ENCODE data around the gene SYNJ2BP. TPM values are rescaled to one million over a fixed set of nuclear protein-coding genes. Genes with fewer than 3 reads are reported as not detected.
"Not testable (repeated sequence)": the region's sequence is repeated elsewhere in the genome, so short reads cannot be mapped to it uniquely, and the experiment has no call there.

Gene SYNJ2BP, protein sequence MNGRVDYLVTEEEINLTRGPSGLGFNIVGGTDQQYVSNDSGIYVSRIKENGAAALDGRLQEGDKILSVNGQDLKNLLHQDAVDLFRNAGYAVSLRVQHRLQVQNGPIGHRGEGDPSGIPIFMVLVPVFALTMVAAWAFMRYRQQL
- total RNA-seq (2014; rRNA removed; shearing (Covaris generic); ENCODE audit: low replicate concordance) = 8.0 and 22.4 TPM in 2 replicates

DNA sequence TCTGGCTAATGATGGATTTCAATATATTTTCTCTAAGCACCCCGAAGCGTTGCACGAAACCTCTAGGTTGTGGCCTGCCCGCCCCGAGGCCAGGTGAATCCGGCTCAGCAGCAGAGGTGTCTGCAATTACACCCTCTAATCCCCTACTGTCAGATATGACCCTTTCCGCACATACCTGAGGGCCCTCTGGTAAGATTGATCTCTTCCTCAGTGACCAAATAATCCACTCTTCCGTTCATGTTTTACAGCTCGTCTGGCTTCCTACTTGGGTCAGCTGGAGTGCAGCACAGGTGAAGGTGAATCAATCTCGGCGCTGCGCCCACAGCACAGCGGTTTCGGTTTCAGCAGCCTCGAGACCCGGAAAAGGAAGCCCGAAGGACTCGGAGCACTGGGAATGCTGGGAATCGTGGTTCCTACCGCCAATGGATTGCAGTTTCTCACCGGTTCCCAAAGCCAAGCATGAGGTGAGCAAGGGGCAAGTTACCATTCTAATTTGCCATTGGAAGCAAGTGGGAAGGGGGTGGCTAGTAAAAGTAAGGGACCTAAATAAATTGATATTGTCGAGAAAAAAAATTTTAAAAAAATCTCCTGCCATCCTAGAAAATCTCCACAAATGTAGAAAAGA lies at the start of gene SYNJ2BP:
TSS of gene SYNJ2BP (minus strand) at position 366 of the 625 bp plus-strand sequence. CDS start at position 239, 127 bp downstream.
- in situ Hi-C loops (cut with HindIII; ENCODE audit: low pct_unique_long_range_greater_than_20kb, low sequenced_read_pairs) = no loop called here

DNA sequence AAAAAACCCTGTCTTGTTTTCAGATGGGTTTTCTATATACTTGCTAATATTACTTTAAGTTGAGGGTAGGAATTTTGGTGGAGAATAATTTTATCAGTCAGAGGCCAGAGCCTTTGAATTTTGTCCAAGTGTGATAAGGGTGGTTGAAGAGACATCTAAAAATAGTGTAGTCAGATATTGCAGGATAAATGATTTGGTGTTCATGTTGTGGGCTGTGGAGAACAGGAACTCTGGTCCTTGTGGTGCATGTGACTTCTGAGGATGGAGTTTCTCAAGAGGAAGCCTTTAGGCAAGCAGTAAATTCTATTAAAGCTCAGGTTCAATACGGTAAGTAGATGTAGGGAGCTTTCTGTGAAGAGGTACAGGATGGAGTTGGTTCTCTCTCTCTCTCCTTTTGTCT lies 37.8 kb upstream of the SYNJ2BP start:
- no peak for DNase-seq (ENCODE audit: low read depth)
- in situ Hi-C loops (cut with HindIII; ENCODE audit: low pct_unique_long_range_greater_than_20kb, low sequenced_read_pairs) = no loop called here

More for the DNA sequence above, at the start of gene SYNJ2BP:
- peak; percentile 61 for DNase-seq (ENCODE audit: low read depth)

DNA sequence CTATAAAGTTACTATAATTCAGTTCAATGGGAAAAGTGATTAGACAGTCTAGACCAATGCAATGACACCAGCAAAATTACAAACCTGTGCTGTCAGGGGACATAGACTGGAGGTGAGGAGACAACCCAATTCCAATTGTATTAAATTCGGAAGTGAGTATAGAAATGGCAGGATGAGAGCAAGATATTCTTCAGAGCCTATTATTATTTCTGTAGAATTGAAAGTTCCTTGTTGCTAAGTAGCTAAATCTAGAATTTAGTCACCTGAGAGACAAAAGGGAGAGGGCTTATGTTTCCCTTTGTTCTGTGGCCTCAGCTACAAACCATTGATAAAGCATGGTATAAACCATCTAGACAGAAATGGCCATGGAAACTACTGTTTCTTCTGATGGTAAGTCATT lies 35.0 kb upstream of the SYNJ2BP start, which contains the start of gene ADAM21:
TSS of gene ADAM21 (plus strand) at position 301 of the 400 bp plus-strand sequence. CDS start 5,326 bp downstream, outside the sequence.
- in situ Hi-C loops (cut with HindIII; ENCODE audit: low pct_unique_long_range_greater_than_20kb, low sequenced_read_pairs) = no loop called here
- no peak for DNase-seq (ENCODE audit: low read depth)

DNA sequence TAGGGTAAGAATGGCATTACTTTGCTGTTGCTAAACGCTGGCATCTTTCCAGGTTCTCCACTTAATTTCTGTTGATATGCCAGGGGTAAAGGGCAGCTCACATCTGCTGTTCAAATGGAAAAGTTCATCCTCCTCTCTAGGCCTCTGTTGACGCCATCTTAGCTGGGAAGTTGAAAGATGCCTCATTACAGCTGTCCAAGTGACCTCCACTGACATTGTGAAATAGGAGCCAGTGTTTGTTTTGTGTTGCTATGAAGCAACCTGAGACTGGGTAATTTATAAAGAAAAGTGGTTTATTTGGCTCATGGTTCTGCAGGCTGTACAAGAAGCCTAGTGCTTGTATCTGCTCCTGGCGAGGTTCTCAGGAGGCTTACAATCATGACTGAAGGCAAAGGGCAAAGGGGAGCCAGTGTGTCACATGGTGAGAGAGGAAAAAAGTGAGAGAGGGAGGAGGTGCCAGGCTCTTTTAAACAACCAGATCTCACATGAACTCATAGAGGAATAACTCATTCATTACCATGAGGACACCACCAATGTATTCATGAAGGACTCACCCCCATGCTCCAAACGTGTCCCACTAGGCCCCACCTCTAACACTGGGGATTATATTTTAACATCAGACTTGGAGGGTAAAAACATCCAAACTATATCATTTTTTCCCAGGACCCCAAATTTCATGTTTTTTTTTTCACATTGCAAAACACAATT lies 31.9 kb upstream of the SYNJ2BP start:
- DNase-seq (ENCODE audit: low read depth) = no peak
- in situ Hi-C loops (cut with HindIII; ENCODE audit: low pct_unique_long_range_greater_than_20kb, low sequenced_read_pairs) = no loop called here

DNA sequence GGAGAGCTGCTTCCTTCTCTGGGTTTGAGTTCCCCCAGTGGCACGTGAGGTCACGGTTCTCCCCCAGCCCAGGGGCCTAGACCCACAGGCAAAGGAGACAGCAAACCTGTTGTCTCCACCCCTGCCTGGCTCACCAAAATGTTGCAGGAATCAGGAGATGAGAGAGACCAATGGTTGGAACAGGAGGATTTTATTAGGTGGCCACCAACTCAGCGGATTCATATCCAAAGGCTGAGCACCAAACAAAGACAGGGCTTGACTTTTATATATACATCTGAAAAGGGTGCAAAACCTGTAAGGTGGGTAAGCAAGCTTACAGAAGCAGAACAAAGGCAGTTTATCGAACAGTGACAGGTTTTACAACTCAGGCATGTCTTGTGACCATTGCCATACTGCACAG lies 25.9 kb upstream of the SYNJ2BP start:
- in situ Hi-C loops (cut with HindIII; ENCODE audit: low pct_unique_long_range_greater_than_20kb, low sequenced_read_pairs) = no loop called here
- DNase-seq (ENCODE audit: low read depth) = no peak

DNA sequence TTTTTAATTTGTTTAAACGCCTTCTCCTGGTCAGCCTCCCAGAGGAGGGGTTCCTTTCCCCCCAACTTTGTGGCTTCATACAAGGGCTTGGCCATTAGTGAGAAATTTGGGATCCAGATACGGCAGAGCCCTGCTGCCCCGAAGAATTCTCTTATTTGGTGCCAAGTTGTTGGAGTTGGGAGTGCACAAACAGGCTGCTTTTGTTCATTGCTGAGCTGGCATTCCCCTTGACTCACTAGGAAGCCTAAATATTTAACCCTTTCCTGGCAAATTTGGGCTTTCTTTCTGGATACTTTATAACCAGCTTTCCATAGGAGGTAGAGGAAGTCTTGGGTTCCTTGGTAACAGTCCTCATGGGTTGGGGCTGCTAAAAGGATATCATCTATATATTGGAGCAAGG lies 24.8 kb upstream of the SYNJ2BP start:
- DNase-seq (ENCODE audit: low read depth) = no peak
- in situ Hi-C loops (cut with HindIII; ENCODE audit: low pct_unique_long_range_greater_than_20kb, low sequenced_read_pairs) = no loop called here

DNA sequence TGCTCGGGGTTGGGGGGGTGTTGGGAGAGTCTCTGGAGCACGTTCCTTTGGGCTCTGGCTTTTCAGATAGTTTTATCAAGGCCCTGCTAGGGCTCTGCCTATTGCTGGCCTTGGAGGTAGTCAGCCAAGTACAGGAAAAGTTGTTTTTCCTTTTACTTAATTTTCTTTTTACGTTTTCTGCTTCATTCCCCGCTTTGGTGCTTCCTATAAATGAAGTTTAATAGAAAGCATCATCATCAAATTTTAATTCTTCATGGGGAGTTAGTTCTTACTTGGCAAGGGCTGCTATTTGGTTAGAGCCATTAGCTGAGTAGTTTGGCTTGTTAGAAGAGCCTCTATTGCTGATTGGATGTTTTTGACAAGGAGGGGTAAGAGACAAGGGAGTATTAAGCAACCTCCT lies 20.0 kb upstream of the SYNJ2BP start:
- in situ Hi-C loops (cut with HindIII; ENCODE audit: low pct_unique_long_range_greater_than_20kb, low sequenced_read_pairs) = no loop called here

DNA sequence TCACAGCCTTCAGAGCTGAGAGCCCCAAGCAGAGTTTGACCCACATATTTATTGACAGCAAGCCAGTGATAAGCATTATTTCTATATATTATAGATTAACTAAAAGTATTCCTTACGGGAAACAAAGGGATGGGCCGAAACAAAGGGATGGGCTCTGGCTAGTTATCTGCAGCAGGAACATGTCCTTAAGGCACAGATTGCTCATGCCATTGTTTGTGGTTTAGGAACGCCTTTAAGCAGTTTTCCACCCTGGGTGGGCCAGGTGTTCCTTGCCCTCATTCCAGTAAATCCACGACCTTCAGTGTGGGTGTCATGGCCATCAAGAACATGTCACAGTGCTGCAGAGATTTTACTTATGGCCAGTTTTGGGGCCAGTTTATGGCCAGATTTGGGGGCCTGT lies 9.7 kb upstream of the SYNJ2BP start:
- in situ Hi-C loops (cut with HindIII; ENCODE audit: low pct_unique_long_range_greater_than_20kb, low sequenced_read_pairs); DNase-seq (ENCODE audit: low read depth): not testable (repeated sequence)

More for the DNA sequence above, 20.0 kb upstream of the SYNJ2BP start:
- no peak for DNase-seq (ENCODE audit: low read depth)

DNA sequence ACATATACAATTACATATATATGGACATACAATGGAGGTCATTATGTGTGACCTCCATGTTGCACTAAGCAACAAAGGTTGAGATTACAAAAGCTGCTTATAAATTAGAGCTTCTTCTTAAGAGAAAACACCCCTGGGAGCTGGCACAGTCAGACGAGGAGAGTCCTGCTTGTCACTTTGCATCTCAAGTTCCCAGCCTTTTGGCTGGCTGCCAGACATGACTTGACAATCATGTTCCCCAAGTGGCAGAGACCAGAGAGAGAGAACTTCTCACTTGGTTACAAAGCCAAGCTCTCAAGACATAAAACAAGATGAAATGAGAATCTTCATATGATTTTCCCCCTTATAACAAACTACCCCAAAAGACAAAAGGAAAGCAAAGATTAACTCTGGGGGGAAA lies 8.5 kb upstream of the SYNJ2BP start:
- in situ Hi-C loops (cut with HindIII; ENCODE audit: low pct_unique_long_range_greater_than_20kb, low sequenced_read_pairs) = no loop called here
- DNase-seq (ENCODE audit: low read depth) = no peak

DNA sequence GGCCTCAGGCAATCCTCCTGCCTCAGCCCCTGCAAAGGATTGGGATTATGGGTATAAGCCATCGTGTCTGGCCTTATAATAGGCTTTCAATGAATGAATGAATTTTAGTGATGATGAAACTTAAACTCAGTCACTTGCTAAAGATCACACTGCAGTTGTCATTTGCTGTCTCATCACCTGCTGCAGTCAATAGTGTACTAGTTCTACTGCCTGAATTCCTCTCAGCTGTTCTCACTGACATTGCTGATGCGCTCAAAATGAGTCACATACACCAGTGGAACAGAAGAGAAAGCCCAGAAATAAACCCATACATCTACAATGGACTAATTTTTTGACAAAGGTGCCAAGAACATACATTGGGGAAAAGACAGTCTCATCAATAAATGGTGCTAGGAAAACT lies 5.6 kb upstream of the SYNJ2BP start:
- no peak for DNase-seq (ENCODE audit: low read depth)
- in situ Hi-C loops (cut with HindIII; ENCODE audit: low pct_unique_long_range_greater_than_20kb, low sequenced_read_pairs) = no loop called here

DNA sequence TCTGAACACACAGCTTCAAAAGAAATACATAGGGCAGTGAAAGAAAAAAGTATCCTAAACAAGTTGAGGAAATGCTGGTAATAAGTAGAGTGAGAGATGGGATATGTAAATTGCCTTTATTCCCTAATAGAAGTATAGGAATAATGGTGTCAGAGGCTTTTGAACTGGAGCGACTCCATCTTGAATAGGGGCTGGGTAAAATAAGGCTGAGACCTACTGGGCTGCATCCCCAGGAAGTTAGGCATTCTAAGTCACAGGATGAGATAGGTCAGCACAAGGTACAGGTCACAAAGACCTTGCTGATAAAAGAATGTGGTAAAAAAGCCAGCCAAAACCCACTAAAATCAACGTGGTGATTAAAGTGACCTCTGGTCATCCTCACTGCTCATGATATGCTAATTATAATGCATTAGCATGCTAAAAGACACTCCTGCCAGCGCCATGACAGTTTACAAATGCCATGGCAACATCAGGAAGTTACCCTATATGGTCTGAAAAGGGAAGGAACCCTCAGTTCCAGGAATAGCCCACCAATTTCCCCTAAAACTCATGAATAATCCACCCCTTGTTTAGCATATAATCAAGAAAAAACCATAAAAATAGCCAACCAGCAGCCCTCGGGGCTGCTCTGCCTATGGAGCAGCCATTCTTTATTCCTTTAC lies 2.5 kb upstream of the SYNJ2BP start:
- in situ Hi-C loops (cut with HindIII; ENCODE audit: low pct_unique_long_range_greater_than_20kb, low sequenced_read_pairs) = not testable (repeated sequence)

DNA sequence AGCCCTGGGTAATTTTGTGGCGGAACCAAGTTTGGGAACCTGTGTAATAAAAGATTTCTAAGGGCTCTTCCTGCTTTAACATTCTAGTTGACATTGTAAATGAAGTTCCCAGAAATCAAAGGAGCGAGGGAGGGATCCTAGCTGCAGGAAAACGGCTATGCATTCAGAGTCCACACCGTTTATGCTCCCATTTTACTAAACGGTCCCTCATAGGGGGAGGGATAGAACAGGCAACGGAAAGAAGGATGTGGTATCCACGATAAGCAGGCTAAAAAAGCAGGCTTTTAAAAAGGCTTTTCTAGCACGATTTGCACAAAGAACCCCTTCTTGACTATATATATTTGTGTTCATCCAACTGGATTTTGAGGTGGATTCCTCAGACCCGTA lies 559 bp downstream of the SYNJ2BP start:
- in situ Hi-C loops (cut with HindIII; ENCODE audit: low pct_unique_long_range_greater_than_20kb, low sequenced_read_pairs) = no loop called here

More for the DNA sequence above, 2.5 kb upstream of the SYNJ2BP start:
- not testable (repeated sequence) for DNase-seq (ENCODE audit: low read depth)

DNA sequence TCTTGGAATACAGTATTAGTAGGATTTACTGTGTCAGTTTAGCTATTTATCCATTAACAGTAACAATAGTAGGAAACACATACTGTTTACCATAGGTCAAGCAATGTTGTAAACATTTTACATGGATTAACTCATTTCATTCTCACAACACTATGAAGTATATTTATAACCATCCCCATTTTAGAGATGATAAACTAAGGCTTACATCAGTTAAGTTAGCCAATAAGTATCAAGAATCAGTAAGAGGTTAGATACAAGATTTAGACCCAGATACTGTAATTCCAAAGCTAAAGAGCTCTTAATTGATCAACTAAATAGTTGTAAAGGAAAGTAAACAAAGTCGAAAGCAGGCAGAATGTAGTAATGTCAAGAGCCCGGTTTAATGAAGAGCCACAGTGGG lies 1.1 kb downstream of the SYNJ2BP start:
- DNase-seq (ENCODE audit: low read depth) = no peak
- in situ Hi-C loops (cut with HindIII; ENCODE audit: low pct_unique_long_range_greater_than_20kb, low sequenced_read_pairs) = no loop called here

More for the DNA sequence above, 559 bp downstream of the SYNJ2BP start:
- DNase-seq (ENCODE audit: low read depth) = peak; percentile 1

DNA sequence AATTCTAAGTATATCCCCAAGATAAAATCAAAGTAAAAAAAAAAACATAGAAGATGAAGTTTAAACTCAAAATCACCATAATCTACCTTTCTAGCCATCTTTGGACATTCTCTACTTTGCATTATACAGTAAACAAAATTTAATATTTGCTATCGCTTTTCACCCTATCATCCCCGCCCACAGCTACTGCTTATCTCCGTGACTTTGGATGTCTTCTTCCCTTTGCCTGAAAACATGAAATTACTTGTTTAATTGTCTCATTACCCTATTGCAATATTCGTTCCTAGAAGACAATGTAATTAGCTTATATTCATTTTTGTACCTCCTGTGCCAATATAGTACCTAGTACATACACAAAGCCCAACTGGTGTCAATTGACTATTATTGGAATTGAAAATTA lies 9.3 kb downstream of the SYNJ2BP start:
- no peak for DNase-seq (ENCODE audit: low read depth)
- in situ Hi-C loops (cut with HindIII; ENCODE audit: low pct_unique_long_range_greater_than_20kb, low sequenced_read_pairs) = no loop called here

DNA sequence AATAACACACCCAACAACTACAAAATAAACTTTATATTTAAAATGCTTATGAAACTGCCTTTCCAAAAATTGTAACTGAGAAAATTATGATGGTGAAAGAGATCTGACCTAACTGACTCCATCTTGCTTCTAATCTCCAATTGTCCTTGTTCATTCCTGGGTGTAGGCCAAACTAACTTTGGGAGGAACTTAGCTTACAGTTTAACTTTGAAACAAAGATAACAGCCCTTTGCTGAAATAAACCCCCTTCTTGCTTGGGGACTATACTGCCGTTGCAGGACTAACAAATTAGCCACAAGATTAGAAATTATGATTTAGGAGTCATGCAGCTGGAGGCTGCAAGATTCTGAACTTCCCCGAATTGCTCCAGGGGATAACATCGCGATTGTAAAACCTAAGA lies 10.7 kb downstream of the SYNJ2BP start:
- DNase-seq (ENCODE audit: low read depth); in situ Hi-C loops (cut with HindIII; ENCODE audit: low pct_unique_long_range_greater_than_20kb, low sequenced_read_pairs): not testable (repeated sequence)

DNA sequence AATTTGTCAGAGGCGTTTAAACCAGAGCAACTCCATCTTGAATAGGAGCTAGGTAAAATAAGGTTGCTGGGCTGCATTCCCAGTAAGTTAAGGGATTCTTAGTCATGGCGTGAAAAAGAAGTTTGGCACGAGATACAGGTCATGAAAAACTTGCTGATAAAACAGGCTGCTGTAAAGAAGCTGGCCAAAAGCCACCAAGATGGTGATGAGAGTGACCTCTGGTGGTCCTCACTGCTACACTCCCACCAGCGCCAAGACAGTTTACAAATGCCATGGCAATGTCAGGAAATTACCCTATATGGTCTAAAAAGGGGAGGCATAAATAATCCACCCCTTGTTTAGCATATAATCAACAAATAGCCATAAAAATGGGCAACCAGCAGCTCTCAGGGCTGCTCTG lies 13.6 kb downstream of the SYNJ2BP start:
- DNase-seq (ENCODE audit: low read depth); in situ Hi-C loops (cut with HindIII; ENCODE audit: low pct_unique_long_range_greater_than_20kb, low sequenced_read_pairs): not testable (repeated sequence)

DNA sequence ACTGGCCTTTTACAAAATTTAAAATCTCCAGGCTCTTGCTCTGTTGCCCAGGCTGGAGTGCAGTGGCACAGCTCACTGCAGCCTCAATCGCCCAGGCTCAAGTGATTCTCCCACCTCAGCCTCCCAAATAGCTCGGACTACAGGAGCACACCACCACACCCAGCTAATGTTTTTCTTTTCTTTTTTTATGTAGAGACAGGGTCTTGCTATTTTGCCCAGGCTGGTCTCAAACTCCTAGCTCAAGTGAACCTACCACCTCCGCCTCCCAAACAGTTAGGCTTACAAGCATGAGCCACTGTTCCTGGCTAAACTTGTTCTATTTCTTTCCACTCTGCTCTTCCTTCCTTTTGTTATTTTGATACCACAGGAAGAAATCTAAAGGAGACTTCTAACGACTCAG lies 15.2 kb downstream of the SYNJ2BP start:
- DNase-seq (ENCODE audit: low read depth) = no peak
- in situ Hi-C loops (cut with HindIII; ENCODE audit: low pct_unique_long_range_greater_than_20kb, low sequenced_read_pairs) = no loop called here

DNA sequence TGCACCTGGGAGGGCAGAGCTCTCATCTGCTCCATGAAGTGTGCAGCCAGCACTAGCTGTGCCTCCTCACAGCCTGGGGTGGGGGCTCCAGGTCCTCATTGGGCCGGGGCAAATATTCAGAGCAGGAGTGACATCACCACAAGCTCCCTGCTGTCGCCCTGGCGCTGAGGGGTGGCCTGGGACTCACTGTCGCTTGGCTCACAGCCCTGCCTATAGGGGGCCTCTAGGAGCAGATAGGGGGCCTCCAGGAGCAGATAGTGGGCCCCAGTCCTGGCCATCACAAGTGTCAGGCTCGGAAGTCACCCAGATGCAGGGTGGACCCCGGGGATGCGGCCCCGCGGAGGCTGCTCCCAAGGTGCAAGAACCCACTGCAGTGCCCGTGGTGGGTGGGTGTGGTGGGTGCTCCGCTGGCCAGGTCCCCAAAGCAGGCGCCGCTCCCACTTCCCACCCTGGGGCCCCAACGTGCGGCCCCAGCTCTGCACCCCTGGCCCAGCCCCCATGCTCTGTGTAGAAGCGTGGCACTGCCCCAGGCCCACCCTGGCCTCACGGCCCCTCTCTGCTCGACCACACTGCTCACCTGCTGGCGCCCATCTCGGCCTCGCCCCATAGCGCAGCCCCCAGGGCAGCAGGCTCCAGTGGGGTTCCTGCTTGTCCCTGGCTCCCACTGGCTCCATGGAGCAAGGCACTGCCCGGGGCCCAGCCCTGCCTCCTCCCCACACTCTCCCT lies 18.0 kb downstream of the SYNJ2BP start:
- DNase-seq (ENCODE audit: low read depth) = no peak
- in situ Hi-C loops (cut with HindIII; ENCODE audit: low pct_unique_long_range_greater_than_20kb, low sequenced_read_pairs) = no loop called here

Measured in Caki2 (cell line).